Heart left ventricle (tissue), 16 donors: ENCODE data around the gene IQSEC1. TPM values are rescaled to one million over a fixed set of nuclear protein-coding genes. Genes with fewer than 3 reads are reported as not detected.

ENCODE experiments used
- ATAC-seq, 4 donors: fragments of 200-7000 bp; cut with Tn5 transposase; one replicate each; pipeline ENCODE4 v1.9.1; 2020 to 2022; ENCODE audit warnings: moderate library complexity in 4 of 4, mild to moderate bottlenecking in 3 of 4, moderate number of reproducible peaks in 1 of 4
- DNase-seq, 5 donors: peaks; one replicate each; pipeline ENCODE4 v3.0.0-alpha.2; 2020
- H3K27ac ChIP-seq, 12 donors: fragments of 200-600 bp; sonication (generic) in 4 of 12; one replicate each; pipeline versions ENCODE4 v1.5.0 to v1.8.0; 2016 to 2022; ENCODE audit warnings: mild to moderate bottlenecking in 2 of 12
- H3K27me3 ChIP-seq, 9 donors: fragments of 200-600 bp; sonication (generic) in 2 of 9; one replicate each; pipeline versions ENCODE4 v1.5.1 to v1.8.0; 2016 to 2022; ENCODE audit warnings: mild to moderate bottlenecking in 3 of 9
- H3K36me3 ChIP-seq, 9 donors: fragments of 200-600 bp; sonication (generic) in 2 of 9; one replicate each; pipeline versions ENCODE4 v1.5.0 to v1.8.0; 2018 to 2022; ENCODE audit warnings: mild to moderate bottlenecking in 2 of 9
- H3K4me1 ChIP-seq, 12 donors: fragments of 200-600 bp; sonication (generic) in 4 of 12; one replicate each; pipeline versions ENCODE4 v1.5.0 to v1.8.0; 2016 to 2022; ENCODE audit warnings: mild to moderate bottlenecking in 3 of 12
- H3K4me3 ChIP-seq, 12 donors: fragments of 200-600 bp; sonication (generic) in 4 of 12; one replicate each; pipeline versions ENCODE4 v1.5.0 to v1.8.0; 2017 to 2022; ENCODE audit warnings: mild to moderate bottlenecking in 9 of 12, moderate library complexity in 4 of 12
- H3K9me3 ChIP-seq, 12 donors: fragments of 200-600 bp; sonication (generic) in 4 of 12; one replicate each; pipeline versions ENCODE4 v1.5.0 to v1.8.0; 2016 to 2022; ENCODE audit warnings: mild to moderate bottlenecking in 1 of 12
- POLR2A ChIP-seq, 2 donors: fragments of 450-650 bp; IDR thresholded peaks; one replicate each; pipeline ENCODE4 v1.6.1; 2017; ENCODE audit warnings: antibody characterized with exemption in 2 of 2, mild to moderate bottlenecking in 2 of 2, moderate library complexity in 2 of 2
- WGBS, 4 donors: extraction: QIAGEN DNeasy Blood & Tissue Kit in 2 of 4; methylation state at CpG; one replicate each; pipeline versions ENCODE4 v1.1.5 to v1.1.7; 2013 to 2018; 5-methylcytosine and 5-hydroxymethylcytosine counted together
- intact Hi-C, 10 donors: fragments of 100-400 bp; cut with DNase I; formaldehyde crosslinking; loops; one replicate each; pipeline versions ENCODE4 v1.11.1 to v1.14.2; 2022
- polyA plus RNA-seq, 2 donors: library from polyadenylated mRNA; stranded (reverse); fragments of 200-250 nt; gene quantifications; one replicate each; pipeline ENCODE4 v1.2.3, GENCODE V29; 2013
- total RNA-seq, 9 donors: library from RNA; depleted of rRNA in 2 of 9; stranded (reverse); fragments of >200 nt in 2 of 9; fragmentation: NEBNext Ultra II Directional in 3 of 9; extraction: Animal tissue kit (Norgen Biotek cat#: 25700) in 3 of 9; gene quantifications; one replicate each; pipeline versions ENCODE4 v1.1.0 to v1.2.4, GENCODE V29; 2016 to 2023
- TF ChIP-seq, protein P1 (sequence below), 12 donors: fragments of 200-600 bp; sonication (generic) in 4 of 12; IDR thresholded peaks; one replicate each; pipeline versions ENCODE4 v1.5.0 to v1.8.0; 2018 to 2022; ENCODE audit warnings: antibody characterized with exemption in 12 of 12, mild to moderate bottlenecking in 5 of 12
- donor health status: ischemic (EF 13 %, LVEDD 7.1; RV severe dilation, severe dysfunction).
- donor health status: healthy with polysubstance abuse.
- donor health status: DM: no; HTN: yes; CAD: no.
- donor health status: DM: no; HTN: no; CAD: no.
- donor health status: ischemic (EF 25% LVEDD 6.9; RV normal size, moderate dysfunction).
- donor health status: ischemic (EF 25% LVEDD 5.7; RV mildly dilated, moderate dysfunction).
- donor health status: healthy.
- donor health status: DM: yes; HTN: yes; CAD: no.
- donor health status: ischemic (EF 35%, LVEDD 5.7; RV mildly dilated, moderate dysfunction).
- donor health status: nonischemic (EF 11% LVEDD 7.7; RV severe dilation, severe dysfunction).
- donor health status: DM: yes; HTN: yes; CAD: no.
- donor health status: PGD.
- donor health status: ischemic (EF 29% LVEDD 5.4; RV normal size, mild dysfunction).
- donor health status: nonischemic (EF 23%, LVEDD 6.1; RV moderate dilation, normal function).

Gene IQSEC1
- total and polyA plus RNA-seq, 11 donors: 28.8 to 79.1 (median 62.2) TPM

DNA sequence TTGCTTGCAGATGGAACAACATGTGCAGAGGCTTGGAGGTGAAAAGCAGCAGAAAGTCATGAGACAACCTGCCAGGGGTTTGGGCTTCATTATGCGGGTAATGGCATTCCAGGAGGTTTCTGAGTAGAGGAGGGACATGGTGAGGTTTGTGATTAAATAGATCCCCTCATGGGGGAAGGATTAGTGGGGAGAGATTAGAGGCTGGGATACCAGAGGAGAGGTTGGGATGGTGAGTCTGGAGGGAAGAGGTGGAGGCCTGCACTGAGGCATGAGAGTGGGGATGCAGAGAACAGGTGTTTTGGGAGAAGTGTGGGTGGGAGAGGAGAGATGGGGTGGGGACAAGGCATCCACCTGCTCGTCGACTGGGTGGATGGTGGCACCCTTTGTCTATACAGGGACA is 6.8 kb upstream of the IQSEC1 start:
- Histone ChIP-seq H3K4me1 (peaks cover 0 to 57% (median 46%) of the 10 kb centered on the region in 12 donors), H3K9me3 (no peaks in the 10 kb centered on the region), H3K4me3 (no peak overlapping the region), H3K27me3 (no peaks in the 10 kb centered on the region), H3K36me3 (no peaks in the 10 kb centered on the region), H3K27ac (peak overlapping the region in 1 of 12 donors; percentile 64)
- 77 to 91% (median 86%) methylated on average over 3 of the region's 3 CpGs for WGBS, 4 donors
- intact Hi-C loops: loop anchor here in 1 of 10 donors (10.0 kb wide), 1 partner anchor 185 kb away; no protein-coding TSS in a partner anchor
- DNase-seq (no peak), ATAC-seq (no peak)
- no peak for TF ChIP-seq POLR2A (IDR thresholded peaks at IDR 0.05)
- TF ChIP-seq, protein P1, sequence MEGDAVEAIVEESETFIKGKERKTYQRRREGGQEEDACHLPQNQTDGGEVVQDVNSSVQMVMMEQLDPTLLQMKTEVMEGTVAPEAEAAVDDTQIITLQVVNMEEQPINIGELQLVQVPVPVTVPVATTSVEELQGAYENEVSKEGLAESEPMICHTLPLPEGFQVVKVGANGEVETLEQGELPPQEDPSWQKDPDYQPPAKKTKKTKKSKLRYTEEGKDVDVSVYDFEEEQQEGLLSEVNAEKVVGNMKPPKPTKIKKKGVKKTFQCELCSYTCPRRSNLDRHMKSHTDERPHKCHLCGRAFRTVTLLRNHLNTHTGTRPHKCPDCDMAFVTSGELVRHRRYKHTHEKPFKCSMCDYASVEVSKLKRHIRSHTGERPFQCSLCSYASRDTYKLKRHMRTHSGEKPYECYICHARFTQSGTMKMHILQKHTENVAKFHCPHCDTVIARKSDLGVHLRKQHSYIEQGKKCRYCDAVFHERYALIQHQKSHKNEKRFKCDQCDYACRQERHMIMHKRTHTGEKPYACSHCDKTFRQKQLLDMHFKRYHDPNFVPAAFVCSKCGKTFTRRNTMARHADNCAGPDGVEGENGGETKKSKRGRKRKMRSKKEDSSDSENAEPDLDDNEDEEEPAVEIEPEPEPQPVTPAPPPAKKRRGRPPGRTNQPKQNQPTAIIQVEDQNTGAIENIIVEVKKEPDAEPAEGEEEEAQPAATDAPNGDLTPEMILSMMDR (IDR thresholded peaks at IDR 0.05): no peak

DNA sequence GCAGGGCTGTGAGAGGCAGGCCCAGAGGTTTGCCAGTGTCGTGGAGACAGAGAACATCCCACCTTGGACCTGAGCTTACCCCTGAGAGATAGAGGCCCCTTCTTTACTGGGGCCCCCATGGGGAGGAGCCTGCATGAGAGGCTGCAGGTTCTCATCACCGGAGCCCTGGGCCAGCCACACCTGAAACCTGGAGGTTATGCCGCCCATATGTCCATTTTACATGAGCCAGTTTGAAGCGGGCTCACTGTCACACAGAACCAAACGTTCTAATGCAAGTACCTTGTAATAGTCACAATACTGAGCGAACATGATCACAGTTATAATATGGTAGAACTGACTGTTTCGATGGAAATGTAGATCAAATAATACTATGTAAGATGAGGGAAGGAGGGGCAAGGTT is 6.3 kb upstream of the IQSEC1 start:
- no peaks in the 10 kb centered on the region for H3K36me3 ChIP-seq
- no peak overlapping the region for H3K4me3 ChIP-seq
- DNase-seq: peak in 1 of 5 donors; percentile 39
- ATAC-seq: no peak
- H3K9me3 ChIP-seq: no peaks in the 10 kb centered on the region
- peaks cover 0 to 4% (median 0%) of the 10 kb centered on the region in 9 donors for H3K27me3 ChIP-seq
- no peak overlapping the region for H3K27ac ChIP-seq
- intact Hi-C loops: no loop called here
- 90 to 93% (median 93%) methylated on average over 6 to 7 of the region's 7 CpGs for WGBS, 4 donors
- TF ChIP-seq POLR2A (IDR thresholded peaks at IDR 0.05): no peak
- TF ChIP-seq, protein P1 (IDR thresholded peaks at IDR 0.05): no peak
- H3K4me1 ChIP-seq: peaks cover 0 to 57% (median 47%) of the 10 kb centered on the region in 12 donors

DNA sequence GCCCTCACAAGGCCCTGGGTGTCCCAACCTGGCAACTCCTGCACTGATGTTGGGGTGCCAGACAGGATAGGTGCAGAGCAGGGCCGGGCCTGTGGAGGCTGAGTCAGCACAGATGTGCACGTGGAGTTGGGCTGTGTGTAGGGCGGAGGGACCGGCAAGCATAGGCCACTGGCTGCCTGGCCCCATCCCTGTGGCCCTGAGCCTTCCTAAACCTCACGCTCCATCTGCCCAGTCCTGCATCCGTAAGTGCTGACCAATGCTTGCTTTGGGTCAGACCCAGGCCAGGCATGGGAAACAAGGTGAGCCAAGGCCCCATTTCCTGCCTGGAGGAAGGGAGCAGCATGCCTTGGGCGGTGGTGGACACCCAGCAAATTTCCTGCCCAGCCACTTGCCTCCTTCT is 5.8 kb upstream of the IQSEC1 start:
- TF ChIP-seq POLR2A (IDR thresholded peaks at IDR 0.05): no peak
- peak in 1 of 5 donors; percentile 45 for DNase-seq
- no peaks in the 10 kb centered on the region for H3K36me3 ChIP-seq
- H3K4me3 ChIP-seq: no peak overlapping the region
- WGBS, 4 donors: 63 to 85% (median 76%) methylated on average over 4 to 7 of the region's 7 CpGs
- H3K9me3 ChIP-seq: no peaks in the 10 kb centered on the region
- intact Hi-C loops: no loop called here
- peaks cover 0 to 4% (median 0%) of the 10 kb centered on the region in 9 donors for H3K27me3 ChIP-seq
- H3K27ac ChIP-seq: peak overlapping the region in 1 of 12 donors; percentile 8
- peaks cover 0 to 57% (median 48%) of the 10 kb centered on the region in 12 donors for H3K4me1 ChIP-seq
- ATAC-seq: no peak

DNA sequence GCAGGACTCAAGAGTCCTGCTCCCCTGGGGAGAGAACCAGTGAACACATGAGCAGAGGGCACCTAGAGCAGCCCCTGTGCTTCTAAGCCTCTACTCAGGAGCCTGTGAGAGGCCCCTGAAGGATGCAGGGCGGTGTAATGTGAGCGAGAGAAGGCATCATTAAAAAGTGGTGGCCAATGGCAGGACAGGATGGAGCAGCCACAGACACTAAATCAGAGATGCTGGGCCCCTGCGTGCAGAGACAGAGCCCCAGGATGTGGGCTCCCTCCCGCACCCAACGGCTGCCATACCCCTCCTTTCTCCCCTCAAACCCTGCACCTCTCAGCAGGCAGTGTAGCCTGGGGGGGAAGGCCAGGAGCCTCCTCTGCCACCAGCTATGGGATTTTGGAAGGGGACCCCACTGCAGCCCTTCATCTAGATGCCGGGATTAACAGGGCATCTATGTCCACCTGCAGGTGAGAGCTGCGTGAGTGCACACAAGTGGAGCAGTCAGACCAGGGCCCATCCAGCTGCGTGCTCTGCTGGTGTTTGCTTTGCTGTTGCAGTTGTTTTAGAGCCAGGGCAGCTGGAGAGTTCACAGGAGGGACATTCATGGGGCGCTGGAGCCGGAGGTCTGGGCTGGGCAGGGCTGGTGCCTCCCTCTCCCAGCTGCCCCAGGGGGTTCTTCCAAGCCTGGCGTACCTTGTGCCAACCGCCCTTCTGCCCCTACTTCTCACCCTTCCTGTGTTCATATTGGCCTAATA is 5.1 kb upstream of the IQSEC1 start:
- intact Hi-C loops: no loop called here
- Histone ChIP-seq H3K9me3 (no peaks in the 10 kb centered on the region), H3K4me1 (peaks cover 4 to 64% (median 54%) of the 10 kb centered on the region in 12 donors), H3K4me3 (no peak overlapping the region), H3K27me3 (peaks cover 0 to 11% (median 0%) of the 10 kb centered on the region in 9 donors), H3K27ac (peak overlapping the region in 3 of 12 donors; percentile 71 to 76 (median 72)), H3K36me3 (no peaks in the 10 kb centered on the region)
- DNase-seq (no peak), ATAC-seq (no peak)
- WGBS, 4 donors: 71 to 82% (median 76%) methylated on average over 11 to 12 of the region's 12 CpGs
- TF ChIP-seq, protein P1 (IDR thresholded peaks at IDR 0.05): no peak
- TF ChIP-seq POLR2A (IDR thresholded peaks at IDR 0.05): no peak
